Smooth muscle cell of the brain vasculature (primary cell): Measurements from ENCODE around the gene ECM2.

Source experiments
- DNase-seq: peaks from one replicate; pipeline ENCODE4 v3.0.0-alpha.2; 2012; ENCODE audit warnings: low read depth, low spot score

Gene ECM2

DNA sequence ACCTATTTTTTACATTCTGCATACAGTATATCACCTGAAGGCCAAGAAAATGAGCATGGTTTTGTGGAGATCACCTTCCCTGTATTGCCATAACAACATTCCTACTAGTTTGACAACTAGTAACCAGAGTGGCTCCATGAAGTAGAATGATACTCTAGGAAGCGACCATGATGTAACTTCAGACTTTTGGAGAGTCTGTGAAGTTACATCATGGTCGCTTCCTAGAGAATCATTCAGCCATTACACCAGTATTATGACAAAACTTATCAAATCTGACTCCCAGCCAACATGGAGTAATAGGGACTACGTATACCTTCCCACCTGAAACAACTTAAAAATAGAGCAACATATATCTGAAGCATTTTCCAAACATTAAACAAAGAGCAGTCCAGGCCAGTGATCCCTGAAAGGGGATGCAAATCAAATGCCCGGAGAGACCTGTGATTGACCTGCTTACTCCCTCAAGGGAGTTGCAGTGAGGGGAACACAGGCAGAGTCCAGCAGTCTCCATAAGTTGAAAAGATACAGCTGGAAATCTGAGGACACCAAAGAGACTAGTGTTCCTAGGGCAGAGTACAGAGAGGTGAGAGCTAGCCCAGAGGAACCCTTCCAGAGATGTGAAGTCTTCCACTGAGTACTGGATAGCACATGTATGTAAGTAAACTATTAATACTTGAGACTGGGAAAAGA lies 7.8 kb downstream of the ECM2 start:
- DNase-seq: no peak

DNA sequence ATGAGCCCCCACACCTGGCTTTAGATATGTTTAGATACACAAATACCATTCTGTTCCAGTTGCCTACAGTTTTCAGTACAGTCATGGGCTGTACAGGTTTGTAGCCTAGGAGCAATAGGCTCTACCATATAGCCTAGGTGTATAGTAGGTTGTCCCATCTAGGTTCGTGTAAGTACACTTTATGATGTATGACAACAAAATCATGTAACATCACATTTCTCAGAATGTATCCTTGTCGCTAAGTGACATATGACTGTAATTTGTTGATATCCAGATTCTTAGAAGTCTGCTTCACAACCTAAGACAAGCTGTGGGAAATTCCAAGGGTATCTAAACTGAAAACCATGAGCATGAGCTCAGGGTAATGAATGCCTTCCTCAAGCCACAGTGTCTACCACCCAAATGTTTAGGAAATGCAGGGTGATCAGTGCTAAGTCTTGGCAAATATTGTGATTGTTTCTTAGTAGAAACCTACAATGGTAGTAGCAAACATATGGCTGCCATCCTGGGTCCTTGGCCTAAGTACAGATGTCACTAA lies 8.4 kb downstream of the ECM2 start:
- DNase-seq: no peak

DNA sequence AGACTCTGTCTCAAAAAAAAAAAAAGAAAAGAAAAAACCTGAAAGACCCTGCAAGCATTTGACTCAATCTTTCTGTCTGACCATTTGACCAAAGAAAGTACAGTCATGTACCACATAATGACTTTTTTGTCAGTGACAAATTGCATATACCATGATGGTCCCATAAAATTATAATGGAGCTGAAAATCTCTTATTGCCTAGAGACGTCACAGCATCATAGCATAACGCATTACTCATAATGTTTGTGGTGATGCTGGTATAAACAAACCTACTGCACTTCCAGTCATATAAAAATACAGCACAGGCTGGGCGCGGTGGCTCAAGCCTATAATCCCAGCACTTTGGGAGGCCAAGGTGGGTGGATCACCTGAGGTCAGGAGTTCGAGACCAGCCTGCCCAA lies 10.5 kb downstream of the ECM2 start:
- no peak for DNase-seq

DNA sequence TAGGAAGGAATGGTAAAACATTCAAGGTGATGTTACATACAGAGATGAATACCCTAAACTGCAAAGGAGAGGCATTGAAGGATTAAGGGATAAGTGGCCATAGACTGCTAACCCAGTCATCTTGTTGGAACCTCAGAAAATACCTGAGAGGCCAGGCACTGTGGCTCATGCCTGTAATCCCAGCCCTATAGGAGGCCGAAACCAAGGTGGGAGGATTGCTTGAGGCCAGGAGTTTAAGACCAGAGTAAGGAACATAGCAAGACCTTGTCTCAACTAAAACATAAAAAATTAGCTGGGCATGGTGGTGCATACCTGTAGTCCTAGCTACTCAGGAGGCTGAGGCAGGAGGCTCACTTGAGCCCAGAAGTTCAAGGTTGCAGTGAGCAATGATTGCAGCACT lies 10.9 kb downstream of the ECM2 start:
- DNase-seq: no peak

DNA sequence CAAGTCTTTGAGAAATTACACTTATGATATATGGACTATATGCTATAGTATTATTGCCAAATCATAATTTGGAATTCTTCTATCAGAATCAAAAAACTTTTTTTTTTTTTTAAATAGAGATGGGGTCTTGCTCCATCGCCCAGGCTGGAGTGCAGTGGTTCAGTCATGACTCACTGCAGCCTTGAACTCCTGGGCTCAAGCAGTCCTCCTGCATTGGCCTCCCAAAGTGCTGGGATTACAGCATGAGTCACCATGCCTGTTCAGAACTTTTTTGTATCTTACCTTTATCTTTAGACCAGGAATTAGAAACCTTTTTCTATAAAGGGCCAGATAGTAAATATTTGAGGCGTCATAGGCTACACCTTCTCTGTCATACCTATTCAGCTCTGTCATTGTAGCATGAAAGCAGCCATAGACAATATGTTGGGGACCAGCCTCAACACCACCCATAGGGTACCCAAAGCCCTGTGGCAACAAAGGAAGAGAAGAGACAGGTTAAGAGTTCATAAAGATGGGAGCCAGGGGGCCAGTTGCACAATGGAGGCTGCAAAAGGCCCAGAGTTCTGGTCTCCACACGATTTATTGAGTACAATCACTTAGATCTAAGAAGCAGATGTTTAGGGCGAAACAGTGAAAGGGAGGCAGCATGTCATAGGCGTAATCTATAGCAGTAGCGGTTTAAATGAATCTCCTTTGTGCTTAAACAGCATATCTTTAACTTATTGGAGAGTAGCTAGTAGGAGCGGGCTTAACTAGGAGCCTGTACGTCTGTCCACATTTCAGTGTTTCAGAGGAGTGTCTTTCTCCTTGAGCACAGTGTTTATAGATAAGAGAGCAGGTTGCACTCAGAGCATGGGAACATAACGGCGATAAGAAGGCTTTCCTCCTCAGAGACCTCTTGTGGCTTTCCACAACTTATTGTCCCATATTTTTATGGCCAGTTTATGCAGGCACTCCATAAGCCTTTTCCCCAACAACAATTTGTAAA lies 12.5 kb downstream of the ECM2 start:
- no peak for DNase-seq

DNA sequence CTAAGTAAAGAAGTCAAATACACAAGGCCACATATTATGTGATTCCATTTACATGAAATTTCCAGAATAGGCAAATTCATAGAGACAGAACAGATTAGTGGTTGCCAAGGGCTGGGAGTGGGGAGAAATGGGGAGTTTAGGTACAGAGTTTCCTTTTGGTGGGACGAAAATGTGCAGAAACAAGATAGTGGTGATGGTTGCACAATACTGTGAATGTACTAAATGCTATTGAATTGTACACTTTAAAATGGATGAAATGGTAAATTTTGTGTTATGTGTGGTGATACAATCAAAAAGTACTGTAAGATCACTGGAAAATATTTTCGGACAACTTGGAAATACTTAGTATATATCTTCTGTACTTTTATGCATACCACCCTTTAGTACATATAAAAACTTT lies 15.0 kb downstream of the ECM2 start:
- no peak for DNase-seq

DNA sequence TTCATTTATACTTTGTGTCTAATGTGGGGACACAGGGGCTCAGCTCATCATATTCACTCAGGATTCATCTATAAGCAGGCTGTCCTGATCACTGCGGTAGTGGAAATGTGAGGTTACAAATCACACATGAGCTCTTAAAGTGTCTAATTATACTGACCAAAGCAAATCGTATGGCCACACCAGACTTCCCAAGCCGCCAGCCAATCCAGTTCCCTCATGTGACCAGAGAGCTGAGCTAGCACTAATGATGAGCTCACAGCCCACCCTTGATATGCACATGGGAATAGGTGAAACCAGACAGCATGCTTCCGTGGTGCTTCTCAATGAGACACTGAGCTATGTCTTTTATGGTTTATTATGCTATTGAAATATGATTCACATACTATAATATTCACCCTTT lies 17.6 kb downstream of the ECM2 start:
- no peak for DNase-seq

DNA sequence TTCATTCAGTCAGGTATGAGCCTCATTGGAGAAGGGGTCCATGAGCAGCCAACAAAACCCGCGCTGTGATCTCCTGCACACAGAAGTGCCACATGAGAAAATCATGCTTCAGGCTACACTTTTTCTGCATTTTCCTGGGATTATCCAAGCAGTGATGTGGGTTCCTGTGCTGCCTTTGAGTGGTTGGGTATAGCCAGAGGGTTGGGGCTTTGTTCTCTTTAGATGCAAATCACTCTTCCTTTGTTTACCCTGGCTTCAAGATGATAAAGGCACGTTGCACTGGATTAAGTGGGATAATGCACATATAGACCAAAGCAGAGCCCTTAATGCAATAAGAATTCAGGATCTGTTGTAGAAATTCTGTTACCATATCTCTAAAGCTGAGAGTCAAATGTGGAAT lies 18.7 kb downstream of the ECM2 start:
- DNase-seq: no peak

DNA sequence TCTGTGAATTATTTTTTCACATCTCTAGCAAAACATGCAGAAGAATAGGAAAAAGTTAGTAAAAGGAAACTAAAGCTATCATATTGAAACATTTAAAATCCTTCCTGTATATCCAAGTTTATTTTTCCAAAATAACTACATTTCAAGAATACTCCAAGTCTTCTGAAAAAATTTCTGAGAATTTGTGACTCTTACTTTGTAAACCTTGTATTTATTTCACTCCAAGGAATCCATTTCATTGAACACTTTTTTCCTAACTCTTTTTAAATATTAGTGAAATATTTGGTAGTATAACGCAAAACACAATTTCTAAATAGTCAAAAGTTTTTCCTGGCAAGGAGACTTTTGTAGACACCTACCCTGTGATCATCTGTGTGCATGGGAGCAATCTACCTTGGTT lies 19.3 kb downstream of the ECM2 start:
- DNase-seq: no peak

DNA sequence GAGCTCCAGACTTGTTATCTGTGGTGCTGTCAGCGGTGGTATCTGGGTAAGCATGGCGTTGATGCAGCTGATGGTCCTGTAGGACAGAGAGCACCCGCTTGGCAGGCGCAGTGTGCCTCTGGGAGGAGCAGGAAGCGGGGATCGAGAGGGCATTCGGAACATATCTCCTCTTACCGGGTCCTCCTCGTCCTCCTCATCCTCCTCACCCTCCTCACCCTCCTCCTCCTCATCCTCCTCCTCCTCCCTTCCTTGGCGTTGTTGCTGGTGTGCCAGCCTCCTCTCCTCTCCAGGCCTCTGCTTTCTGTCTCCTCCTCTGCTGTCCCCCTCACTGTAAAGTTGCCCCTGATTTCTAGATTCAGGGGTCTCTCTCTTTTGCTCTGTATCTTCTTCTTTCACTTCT lies 21.2 kb downstream of the ECM2 start:
- DNase-seq: no peak

DNA sequence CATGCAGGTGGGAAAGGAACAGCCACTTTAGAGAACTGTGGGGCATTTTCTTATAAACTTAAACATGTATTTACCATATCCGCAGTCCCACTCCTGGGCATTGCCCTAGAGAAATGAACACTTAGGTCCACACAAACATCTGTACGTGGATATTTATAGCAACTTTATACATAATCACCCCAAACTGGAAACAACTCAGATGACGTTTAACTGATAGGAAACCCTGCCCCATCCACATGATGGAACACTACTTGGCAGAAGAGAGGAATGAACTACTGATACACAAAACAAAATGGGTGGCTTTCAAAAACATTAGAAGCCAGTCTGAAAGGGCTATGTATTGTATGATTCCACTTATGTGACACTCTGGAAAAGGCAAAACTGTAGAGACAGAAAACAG lies 22.4 kb downstream of the ECM2 start:
- no peak for DNase-seq

DNA sequence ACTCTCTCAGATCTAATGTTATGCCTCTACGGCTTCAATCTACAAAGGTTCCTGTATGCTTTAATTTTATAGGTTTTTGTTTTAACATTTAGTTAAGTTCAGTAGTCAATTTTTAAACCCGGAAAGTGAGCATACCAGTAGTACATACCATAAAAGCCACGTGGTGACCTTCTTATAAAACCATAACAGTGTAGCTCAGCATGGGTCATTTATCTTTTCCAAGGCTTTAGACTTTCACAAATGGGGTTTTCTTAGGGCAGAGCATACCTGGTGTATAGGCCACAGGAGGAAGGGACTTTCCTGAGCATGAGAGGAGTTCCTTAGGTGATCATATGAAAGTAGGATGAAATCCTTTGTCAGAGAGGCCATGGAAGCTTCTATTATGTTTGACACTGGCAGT lies 23.2 kb downstream of the ECM2 start:
- DNase-seq: no peak

DNA sequence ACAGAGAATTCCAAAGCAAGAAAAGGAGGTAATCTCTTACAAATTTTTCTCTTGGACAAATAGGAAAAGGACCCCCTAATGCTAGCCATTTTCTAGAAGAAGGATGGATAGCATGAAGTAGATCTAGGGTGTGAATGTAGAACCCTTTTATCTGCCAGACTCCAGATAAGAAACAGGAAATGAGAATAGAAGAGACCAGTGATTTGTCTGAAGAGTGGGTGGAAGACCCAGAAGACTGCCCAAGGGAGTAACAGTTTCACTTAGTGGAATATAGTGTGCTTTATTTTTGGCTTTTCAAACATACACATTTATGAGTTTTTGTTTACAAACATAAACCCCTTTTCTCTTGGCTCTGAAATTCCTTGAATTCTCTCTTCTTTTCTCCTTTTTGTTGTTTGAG lies 25.0 kb downstream of the ECM2 start:
- DNase-seq: no peak

DNA sequence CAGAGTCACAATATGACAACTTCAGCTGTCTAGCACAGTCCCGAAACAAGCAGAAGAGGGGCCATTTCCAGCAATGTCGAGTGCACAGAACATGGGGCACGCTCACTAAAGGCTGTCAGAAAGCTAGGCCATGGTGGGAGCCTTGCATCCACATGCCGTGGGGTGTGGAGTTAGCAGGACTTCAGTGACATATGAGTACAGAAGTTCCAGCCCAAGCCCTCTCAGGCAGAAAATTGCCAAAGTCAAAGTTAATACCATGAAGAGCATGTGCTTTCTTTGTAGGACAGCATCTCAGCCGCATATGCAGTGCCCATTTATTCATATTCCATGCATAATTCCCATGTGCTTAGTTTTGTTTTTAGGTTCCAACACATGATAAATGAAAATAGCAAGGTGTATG lies 26.7 kb downstream of the ECM2 start:
- no peak for DNase-seq

DNA sequence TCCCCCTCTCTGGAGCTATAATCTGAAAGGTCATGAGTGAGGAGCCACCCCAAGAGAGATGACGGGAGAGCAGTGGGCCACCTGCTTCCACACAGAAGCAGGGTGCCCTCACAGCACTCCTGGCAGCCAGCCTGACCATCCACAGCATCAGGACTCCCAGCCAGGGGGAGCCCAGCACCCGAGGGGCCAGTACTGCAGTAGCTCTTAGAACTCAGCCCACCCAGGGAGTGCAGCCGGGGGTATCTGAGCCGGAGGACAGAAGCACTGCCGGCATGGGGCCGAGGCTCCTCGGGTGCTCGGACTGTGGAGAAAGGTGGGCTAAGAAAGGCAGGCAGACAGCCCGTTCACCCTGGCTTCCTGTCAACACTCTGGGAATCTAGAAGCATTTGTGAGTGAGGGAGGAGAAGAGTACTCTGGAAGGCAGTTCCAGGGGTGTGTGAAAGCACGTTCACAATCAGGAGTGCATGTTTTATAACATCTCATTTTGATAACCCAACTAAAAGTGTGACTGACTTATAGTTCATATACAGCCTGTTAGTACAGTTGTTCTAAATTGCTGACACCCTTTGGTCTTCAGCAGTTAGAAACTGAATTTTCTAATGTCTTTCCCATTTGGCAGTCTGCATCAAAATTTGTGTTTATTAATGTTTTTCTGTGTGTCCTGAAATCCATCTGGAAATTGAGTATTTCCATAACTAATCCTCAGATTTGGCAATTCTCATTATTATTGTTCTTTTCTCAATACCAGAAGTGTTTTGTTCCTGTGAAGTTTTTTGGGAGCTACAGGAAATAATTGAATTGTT lies 27.6 kb downstream of the ECM2 start:
- no peak for DNase-seq

DNA sequence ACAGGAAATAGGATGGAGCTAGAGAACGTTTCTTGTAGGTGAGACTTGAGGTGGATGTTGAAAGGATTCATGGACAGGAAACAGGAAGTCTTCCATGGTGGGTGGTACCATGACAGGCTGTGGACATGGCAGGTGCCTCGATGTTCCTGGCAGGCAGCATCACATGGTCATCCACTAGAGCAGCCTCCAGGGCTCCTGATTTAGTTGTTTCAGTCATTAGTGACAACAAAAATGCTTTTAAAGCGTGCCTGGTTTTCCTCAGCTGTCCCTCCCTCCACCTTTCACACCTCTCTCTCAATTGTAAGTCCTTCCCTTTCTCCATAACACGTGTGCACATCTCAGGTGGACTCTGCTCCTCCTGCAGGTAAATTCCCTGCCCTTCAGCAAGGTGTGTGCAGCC lies 28.3 kb downstream of the ECM2 start:
- DNase-seq: no peak

DNA sequence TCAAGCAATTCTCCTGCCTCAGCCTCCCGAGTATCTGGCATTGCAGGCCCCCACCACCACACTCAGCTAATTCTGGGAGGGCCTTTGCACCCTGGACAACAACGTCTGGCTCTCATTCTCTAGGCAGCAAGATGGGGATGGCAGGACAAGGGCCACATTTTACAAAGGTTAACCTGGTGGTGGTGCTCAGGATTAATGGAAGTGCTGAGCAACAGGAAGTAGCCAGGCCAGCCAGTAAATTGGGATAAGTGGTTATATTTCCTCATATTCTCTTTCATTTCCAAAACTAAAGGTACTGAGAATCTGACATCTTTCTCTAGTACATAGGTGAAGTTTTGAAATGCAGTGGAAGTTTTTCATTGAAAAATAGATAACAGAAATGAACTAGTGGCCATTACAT lies 28.8 kb downstream of the ECM2 start:
- DNase-seq: no peak

DNA sequence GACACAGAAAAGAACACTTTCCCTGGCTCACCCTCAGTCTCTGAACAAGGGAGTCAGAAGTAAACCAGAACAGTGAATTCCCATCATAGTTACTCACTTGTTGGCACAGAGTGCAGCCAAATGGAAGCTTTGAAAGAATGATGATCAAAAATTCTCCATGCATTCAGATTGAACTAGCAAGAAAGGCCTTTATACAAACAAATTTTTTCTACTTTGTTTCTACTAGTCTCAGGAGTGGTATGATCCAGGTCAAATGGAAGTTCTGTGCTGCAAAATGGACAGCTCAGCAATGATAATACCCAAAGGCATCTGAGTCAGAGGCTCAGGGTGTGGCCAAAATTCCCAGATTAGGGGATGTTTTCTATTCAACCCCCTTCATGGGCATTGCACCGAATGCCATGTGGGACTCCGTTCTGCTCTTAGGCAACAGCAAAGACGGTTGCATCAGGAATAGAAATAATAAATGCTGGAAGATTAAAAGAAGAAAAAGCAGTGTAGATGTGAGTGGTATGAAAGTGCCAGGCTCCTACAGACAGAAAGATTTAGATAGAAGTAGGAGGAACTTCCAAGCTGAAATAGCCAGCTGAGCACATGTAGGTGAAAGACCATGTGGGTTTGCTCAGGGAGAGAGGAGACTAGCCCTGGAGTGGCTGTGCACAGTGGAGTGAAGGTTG lies 29.5 kb downstream of the ECM2 start:
- peak; percentile 23 for DNase-seq

DNA sequence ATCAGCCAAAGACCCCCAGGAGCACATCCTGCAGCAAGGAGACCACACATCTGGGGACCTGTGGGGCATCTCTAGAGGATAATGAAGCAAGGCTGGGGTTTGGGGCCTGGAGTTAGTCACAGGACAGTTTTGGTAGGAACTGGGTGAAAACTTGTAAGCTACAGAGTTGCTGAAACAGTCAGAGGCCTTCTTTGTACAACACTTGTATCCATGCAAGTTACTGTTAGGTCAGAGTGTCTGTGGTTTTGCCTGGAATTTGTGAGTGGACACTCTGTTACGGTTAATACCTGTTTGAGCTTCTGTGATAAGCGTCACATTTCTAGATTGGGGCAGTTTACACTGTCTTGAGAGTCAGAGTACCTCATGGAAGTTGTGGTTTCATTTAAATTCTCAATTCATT lies 30.9 kb downstream of the ECM2 start:
- no peak for DNase-seq

DNA sequence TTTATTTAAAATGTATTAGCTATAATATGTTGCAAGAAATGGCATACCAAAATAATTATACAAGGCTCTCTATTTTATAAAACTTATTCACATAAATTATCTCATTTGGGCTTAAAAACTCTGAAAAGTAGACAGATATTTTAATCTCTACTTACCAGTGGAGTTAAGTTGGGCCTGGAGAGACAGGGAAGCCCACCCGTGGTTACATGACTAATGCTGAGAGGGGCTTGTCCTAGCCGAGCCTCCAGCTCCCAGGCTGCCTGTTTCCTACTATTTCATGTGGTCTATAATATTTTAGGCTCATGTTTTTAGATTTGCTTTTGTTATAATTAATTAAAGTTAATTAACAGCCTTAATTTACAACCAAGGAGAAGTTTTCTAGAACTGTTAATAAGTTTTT lies 32.6 kb downstream of the ECM2 start:
- DNase-seq: no peak

DNA sequence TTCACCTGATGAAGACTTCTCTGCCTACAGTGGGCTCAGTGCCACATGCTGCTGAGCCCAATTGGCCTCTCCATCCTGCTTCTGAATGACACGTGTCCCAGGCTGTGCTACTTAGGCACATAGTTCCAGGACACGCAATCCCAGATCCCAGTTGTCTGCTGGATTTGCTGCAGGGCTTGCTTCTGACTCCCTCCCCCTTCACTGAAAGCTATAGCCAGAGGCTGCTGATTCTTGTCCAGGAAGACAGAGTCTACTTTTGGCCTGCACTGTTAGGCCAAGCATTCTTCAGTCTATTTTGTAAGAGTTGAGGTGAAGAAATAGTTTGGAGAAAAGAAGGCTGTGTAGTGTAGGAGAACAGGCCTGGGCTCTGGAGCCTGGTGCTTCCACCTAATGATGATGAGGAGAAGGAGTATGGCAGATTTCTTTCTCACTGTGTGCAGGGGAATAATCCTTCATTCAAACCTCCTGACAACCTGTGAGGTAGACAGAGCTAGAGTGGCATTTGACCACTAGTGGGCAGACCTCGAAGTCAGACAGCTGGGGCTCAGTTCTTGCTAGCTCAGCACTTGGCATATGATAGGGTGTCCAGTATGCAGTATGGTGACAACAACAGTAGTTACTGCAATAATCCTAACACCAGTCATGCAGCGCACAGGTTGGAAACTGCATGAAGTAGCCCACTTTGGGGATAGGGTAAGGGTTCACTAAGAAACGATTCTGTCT lies 34.0 kb downstream of the ECM2 start:
- no peak for DNase-seq
